ENCODE results near the gene UVRAG.

GRCh38 chr11:76156971-76157427 lies 342.0 kb downstream of the UVRAG start:
- no peak for TF ChIP-seq CTCF (optimal IDR thresholded peaks at IDR 0.05 in 1 of 3, IDR thresholded peaks at IDR 0.05 in 1 of 3, conservative IDR thresholded peaks at IDR 0.05 in 1 of 3; ENCODE audit: extremely low read depth in 1 of 3, insufficient read depth in 2 of 3, low read length in 3 of 3)
- TF ChIP-seq EZH2 (IDR thresholded peaks at IDR 0.05; ENCODE audit: low read length): no peak
